ENCODE results near the gene ZNF106. TPM values are rescaled to one million over a fixed set of nuclear protein-coding genes. Genes with fewer than 3 reads are reported as not detected.

Gene ZNF106
- total RNA-seq, 1 experiment from 2014 or later: 64.3 TPM

DNA sequence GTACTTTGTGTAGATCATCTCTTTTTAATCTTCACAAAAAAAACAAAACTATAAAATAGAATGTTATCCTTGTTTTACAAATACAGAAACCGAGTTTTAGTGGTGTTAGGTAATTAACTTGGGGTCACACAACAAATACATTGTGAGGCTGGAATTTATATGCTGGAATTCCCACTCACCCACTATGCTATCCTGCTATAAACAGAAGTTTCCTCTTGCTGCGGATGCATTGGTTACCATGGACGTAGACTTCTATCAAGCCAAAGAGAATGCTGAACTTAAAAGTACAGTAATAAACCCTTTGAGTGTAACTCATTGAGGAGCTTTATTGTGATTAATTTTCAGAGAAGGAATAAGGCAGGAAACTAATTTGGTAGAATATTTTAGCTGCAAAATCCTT is 13.7 kb upstream of the ZNF106 start:
- Histone ChIP-seq H3K4me1 (ENCODE audit: control insufficient read depth, insufficient read depth, low read length) (peaks cover 5% of the 10 kb centered on the region; the same call in 1 of the 2 replicates), H3K27me3 (ENCODE audit: control insufficient read depth, insufficient read depth, low read length) (no peaks in the 10 kb centered on the region), H3K9me3 (ENCODE audit: control insufficient read depth, insufficient read depth, low read depth, low read length) (no peaks in the 10 kb centered on the region), H3K27ac (ENCODE audit: low read length) (no peak overlapping the region), H3K4me3 (ENCODE audit: low read depth in 2 of 2, low read length in 2 of 2) (no peak overlapping the region), H3K36me3 (ENCODE audit: control insufficient read depth, insufficient read depth, low read length) (no peaks in the 10 kb centered on the region)
- DNase-seq (ENCODE audit: low read depth, low spot score) (no peak), ATAC-seq (no peak)
- POLR2A ChIA-PET: interaction anchor here (0.5 to 0.8 kb wide), 5 partner anchors 22 to 481 kb away, joined by 3 to 11 read pairs (median 6); no protein-coding TSS in a partner anchor
- no TSS peak for BruUV-seq (replicated peaks)
- CTCF ChIA-PET: no interaction called here
- intact Hi-C loops (cut with micrococcal nuclease; ENCODE audit: unreplicated experiment): no loop called here
- in situ Hi-C loops (cut with HindIII; ENCODE audit: low pct_unique_long_range_greater_than_20kb, low sequenced_read_pairs): no loop called here
- TF ChIP-seq TCF7L2 (IDR thresholded peaks at IDR 0.05; ENCODE audit: low read depth, low read length) (no peak), SIN3A (IDR thresholded peaks at IDR 0.05; ENCODE audit: borderline replicate concordance, insufficient read depth, low read depth, low read length) (no peak), POLR2AphosphoS5 (IDR thresholded peaks at IDR 0.05; ENCODE audit: low read depth, low read length) (no peak)
- TF ChIP-seq, protein P1, sequence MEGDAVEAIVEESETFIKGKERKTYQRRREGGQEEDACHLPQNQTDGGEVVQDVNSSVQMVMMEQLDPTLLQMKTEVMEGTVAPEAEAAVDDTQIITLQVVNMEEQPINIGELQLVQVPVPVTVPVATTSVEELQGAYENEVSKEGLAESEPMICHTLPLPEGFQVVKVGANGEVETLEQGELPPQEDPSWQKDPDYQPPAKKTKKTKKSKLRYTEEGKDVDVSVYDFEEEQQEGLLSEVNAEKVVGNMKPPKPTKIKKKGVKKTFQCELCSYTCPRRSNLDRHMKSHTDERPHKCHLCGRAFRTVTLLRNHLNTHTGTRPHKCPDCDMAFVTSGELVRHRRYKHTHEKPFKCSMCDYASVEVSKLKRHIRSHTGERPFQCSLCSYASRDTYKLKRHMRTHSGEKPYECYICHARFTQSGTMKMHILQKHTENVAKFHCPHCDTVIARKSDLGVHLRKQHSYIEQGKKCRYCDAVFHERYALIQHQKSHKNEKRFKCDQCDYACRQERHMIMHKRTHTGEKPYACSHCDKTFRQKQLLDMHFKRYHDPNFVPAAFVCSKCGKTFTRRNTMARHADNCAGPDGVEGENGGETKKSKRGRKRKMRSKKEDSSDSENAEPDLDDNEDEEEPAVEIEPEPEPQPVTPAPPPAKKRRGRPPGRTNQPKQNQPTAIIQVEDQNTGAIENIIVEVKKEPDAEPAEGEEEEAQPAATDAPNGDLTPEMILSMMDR (IDR thresholded peaks at IDR 0.05): no peak
- TF ChIP-seq, protein P2, sequence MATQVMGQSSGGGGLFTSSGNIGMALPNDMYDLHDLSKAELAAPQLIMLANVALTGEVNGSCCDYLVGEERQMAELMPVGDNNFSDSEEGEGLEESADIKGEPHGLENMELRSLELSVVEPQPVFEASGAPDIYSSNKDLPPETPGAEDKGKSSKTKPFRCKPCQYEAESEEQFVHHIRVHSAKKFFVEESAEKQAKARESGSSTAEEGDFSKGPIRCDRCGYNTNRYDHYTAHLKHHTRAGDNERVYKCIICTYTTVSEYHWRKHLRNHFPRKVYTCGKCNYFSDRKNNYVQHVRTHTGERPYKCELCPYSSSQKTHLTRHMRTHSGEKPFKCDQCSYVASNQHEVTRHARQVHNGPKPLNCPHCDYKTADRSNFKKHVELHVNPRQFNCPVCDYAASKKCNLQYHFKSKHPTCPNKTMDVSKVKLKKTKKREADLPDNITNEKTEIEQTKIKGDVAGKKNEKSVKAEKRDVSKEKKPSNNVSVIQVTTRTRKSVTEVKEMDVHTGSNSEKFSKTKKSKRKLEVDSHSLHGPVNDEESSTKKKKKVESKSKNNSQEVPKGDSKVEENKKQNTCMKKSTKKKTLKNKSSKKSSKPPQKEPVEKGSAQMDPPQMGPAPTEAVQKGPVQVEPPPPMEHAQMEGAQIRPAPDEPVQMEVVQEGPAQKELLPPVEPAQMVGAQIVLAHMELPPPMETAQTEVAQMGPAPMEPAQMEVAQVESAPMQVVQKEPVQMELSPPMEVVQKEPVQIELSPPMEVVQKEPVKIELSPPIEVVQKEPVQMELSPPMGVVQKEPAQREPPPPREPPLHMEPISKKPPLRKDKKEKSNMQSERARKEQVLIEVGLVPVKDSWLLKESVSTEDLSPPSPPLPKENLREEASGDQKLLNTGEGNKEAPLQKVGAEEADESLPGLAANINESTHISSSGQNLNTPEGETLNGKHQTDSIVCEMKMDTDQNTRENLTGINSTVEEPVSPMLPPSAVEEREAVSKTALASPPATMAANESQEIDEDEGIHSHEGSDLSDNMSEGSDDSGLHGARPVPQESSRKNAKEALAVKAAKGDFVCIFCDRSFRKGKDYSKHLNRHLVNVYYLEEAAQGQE (IDR thresholded peaks at IDR 0.05; ENCODE audit: insufficient read depth in 1 of 2, low read depth in 2 of 2, low read length in 1 of 2): no peak

DNA sequence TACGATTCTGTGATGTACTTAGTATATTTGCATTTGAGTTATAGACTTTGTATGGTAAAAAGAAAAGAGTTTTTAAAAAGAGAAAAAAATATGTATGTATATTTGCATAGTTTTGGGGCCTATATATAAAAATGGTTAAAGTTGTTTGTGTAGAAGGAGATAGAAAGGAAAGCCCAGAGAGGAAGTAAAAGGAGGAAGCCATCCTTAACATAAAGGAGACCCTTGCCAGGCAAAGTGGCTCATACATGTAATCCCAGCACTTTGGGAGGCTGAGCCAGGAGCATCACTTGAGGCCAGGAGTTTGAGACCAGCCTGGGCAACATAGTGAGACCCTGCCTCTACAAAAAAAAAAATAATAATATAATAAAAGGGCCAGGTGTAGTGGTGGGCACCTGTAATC is 12.9 kb upstream of the ZNF106 start:
- no peak overlapping the region for H3K27ac ChIP-seq (ENCODE audit: low read length)
- POLR2A ChIA-PET: no interaction called here
- no peaks in the 10 kb centered on the region for H3K9me3 ChIP-seq (ENCODE audit: control insufficient read depth, insufficient read depth, low read depth, low read length)
- no peaks in the 10 kb centered on the region for H3K27me3 ChIP-seq (ENCODE audit: control insufficient read depth, insufficient read depth, low read length)
- DNase-seq (ENCODE audit: low read depth, low spot score): no peak
- BruUV-seq (replicated peaks): no TSS peak
- ATAC-seq: no peak
- no peaks in the 10 kb centered on the region for H3K36me3 ChIP-seq (ENCODE audit: control insufficient read depth, insufficient read depth, low read length)
- peaks cover 13% of the 10 kb centered on the region; the same call in 1 of the 2 replicates for H3K4me1 ChIP-seq (ENCODE audit: control insufficient read depth, insufficient read depth, low read length)
- no peak for TF ChIP-seq TCF7L2 (IDR thresholded peaks at IDR 0.05; ENCODE audit: low read depth, low read length)
- TF ChIP-seq, protein P1 (IDR thresholded peaks at IDR 0.05): no peak
- TF ChIP-seq POLR2AphosphoS5 (IDR thresholded peaks at IDR 0.05; ENCODE audit: low read depth, low read length): no peak
- TF ChIP-seq, protein P2 (IDR thresholded peaks at IDR 0.05; ENCODE audit: insufficient read depth in 1 of 2, low read depth in 2 of 2, low read length in 1 of 2): no peak
- no peak for TF ChIP-seq SIN3A (IDR thresholded peaks at IDR 0.05; ENCODE audit: borderline replicate concordance, insufficient read depth, low read depth, low read length)
- in situ Hi-C loops (cut with HindIII; ENCODE audit: low pct_unique_long_range_greater_than_20kb, low sequenced_read_pairs) (no loop called here), intact Hi-C loops (cut with micrococcal nuclease; ENCODE audit: unreplicated experiment) (no loop called here)
- no peak overlapping the region for H3K4me3 ChIP-seq (ENCODE audit: low read depth in 2 of 2, low read length in 2 of 2)
- CTCF ChIA-PET: no interaction called here
